ENCODE measurements around the gene LMO3. TPM values are rescaled to one million over a fixed set of nuclear protein-coding genes. Genes with fewer than 3 reads are reported as not detected.

Gene LMO3
- total RNA-seq, 1 donor from 2014 or later = 0.78 TPM

GRCh38 chr12:16619537-16619936, 13.6 kb upstream of the LMO3 start:
- no peaks in the 10 kb centered on the region for H3K4me1 Mint-ChIP-seq (ENCODE audit: low read depth, unreplicated experiment)
- H3K27me3 Mint-ChIP-seq (ENCODE audit: unreplicated experiment) = no peaks in the 10 kb centered on the region
- no peak for TF ChIP-seq CTCF (IDR thresholded peaks at IDR 0.05; ENCODE audit: partially characterized antibody, unreplicated experiment)
- H3K36me3 Mint-ChIP-seq (ENCODE audit: unreplicated experiment) = no peaks in the 10 kb centered on the region
- DNase-seq = no peak
- no peak overlapping the region for H3K27ac Mint-ChIP-seq (ENCODE audit: unreplicated experiment)
- no peaks in the 10 kb centered on the region for H3K9me3 Mint-ChIP-seq (ENCODE audit: unreplicated experiment)
- H3K4me3 Mint-ChIP-seq (ENCODE audit: unreplicated experiment) = no peak overlapping the region

- Mint-ChIP-seq H3K27me3 (ENCODE audit: unreplicated experiment) (no peaks in the 10 kb centered on the region), H3K36me3 (ENCODE audit: unreplicated experiment) (no peaks in the 10 kb centered on the region), H3K9me3 (ENCODE audit: unreplicated experiment) (no peaks in the 10 kb centered on the region), H3K27ac (ENCODE audit: unreplicated experiment) (no peak overlapping the region), H3K4me3 (ENCODE audit: unreplicated experiment) (no peak overlapping the region), H3K4me1 (ENCODE audit: low read depth, unreplicated experiment) (no peaks in the 10 kb centered on the region)
- no peak for DNase-seq
- TF ChIP-seq CTCF (IDR thresholded peaks at IDR 0.05; ENCODE audit: partially characterized antibody, unreplicated experiment) = no peak
These were observed 12.3 kb upstream of the LMO3 start for GRCh38 chr12:16618256-16618655.

GRCh38 chr12:16613199-16613598, 7.2 kb upstream of the LMO3 start:
- H3K4me1 Mint-ChIP-seq (ENCODE audit: low read depth, unreplicated experiment) = peaks cover 15% of the 10 kb centered on the region
- no peaks in the 10 kb centered on the region for H3K9me3 Mint-ChIP-seq (ENCODE audit: unreplicated experiment)
- TF ChIP-seq CTCF (IDR thresholded peaks at IDR 0.05; ENCODE audit: partially characterized antibody, unreplicated experiment) = no peak
- H3K27me3 Mint-ChIP-seq (ENCODE audit: unreplicated experiment) = no peaks in the 10 kb centered on the region
- no peak for DNase-seq
- H3K27ac Mint-ChIP-seq (ENCODE audit: unreplicated experiment) = no peak overlapping the region
- no peak overlapping the region for H3K4me3 Mint-ChIP-seq (ENCODE audit: unreplicated experiment)
- H3K36me3 Mint-ChIP-seq (ENCODE audit: unreplicated experiment) = no peaks in the 10 kb centered on the region

- Mint-ChIP-seq H3K4me3 (ENCODE audit: unreplicated experiment) (no peak overlapping the region), H3K4me1 (ENCODE audit: low read depth, unreplicated experiment) (peaks cover 15% of the 10 kb centered on the region), H3K27ac (ENCODE audit: unreplicated experiment) (no peak overlapping the region), H3K9me3 (ENCODE audit: unreplicated experiment) (no peaks in the 10 kb centered on the region), H3K36me3 (ENCODE audit: unreplicated experiment) (no peaks in the 10 kb centered on the region), H3K27me3 (ENCODE audit: unreplicated experiment) (no peaks in the 10 kb centered on the region)
- TF ChIP-seq CTCF (IDR thresholded peaks at IDR 0.05; ENCODE audit: partially characterized antibody, unreplicated experiment) = no peak
- DNase-seq = no peak
These were observed 6.7 kb upstream of the LMO3 start for GRCh38 chr12:16612647-16613046.

GRCh38 chr12:16611146-16611545, 5.2 kb upstream of the LMO3 start:
- Mint-ChIP-seq H3K4me1 (ENCODE audit: low read depth, unreplicated experiment) (peaks cover 15% of the 10 kb centered on the region), H3K27me3 (ENCODE audit: unreplicated experiment) (peaks cover 3% of the 10 kb centered on the region), H3K9me3 (ENCODE audit: unreplicated experiment) (peaks cover 3% of the 10 kb centered on the region)

More at GRCh38 chr12:16611146-16611545, 5.2 kb upstream of the LMO3 start:
- no peak for TF ChIP-seq CTCF (IDR thresholded peaks at IDR 0.05; ENCODE audit: partially characterized antibody, unreplicated experiment)
- Mint-ChIP-seq H3K27ac (ENCODE audit: unreplicated experiment) (no peak overlapping the region), H3K36me3 (ENCODE audit: unreplicated experiment) (no peaks in the 10 kb centered on the region), H3K4me3 (ENCODE audit: unreplicated experiment) (no peak overlapping the region)
- no peak for DNase-seq
